SU-DHL-6 (cell line): ENCODE data around the gene ACTL10.

ENCODE experiments used
- H2AFZ ChIP-seq: fragments of 200-600 bp; sonication (generic); 2 replicates; pipeline ENCODE4 v1.6.1; 2014; ENCODE audit warnings: low read depth, mild to moderate bottlenecking, moderate library complexity, mixed read lengths, antibody characterized with exemption, low read length; ENCODE audit not compliant: severe bottlenecking
- H3F3A ChIP-seq: fragments of 200-600 bp; shearing (Covaris generic); 2 replicates; pipeline ENCODE4 v1.6.0; 2016; ENCODE audit warnings: antibody characterized with exemption, mild to moderate bottlenecking; ENCODE audit not compliant: insufficient read depth
- H3K27ac ChIP-seq: fragments of 200-600 bp; sonication (generic); 2 replicates; pipeline ENCODE4 v1.5.1; 2016; ENCODE audit warnings: low read depth, mild to moderate bottlenecking, low read length, moderate library complexity, mixed read lengths
- H3K27me3 ChIP-seq: fragments of 200-600 bp; sonication (generic), shearing (Covaris generic); 2 replicates; pipeline ENCODE4 v1.6.0; 2014; ENCODE audit warnings: mild to moderate bottlenecking, low read length
- H3K36me3 ChIP-seq: fragments of 200-600 bp; sonication (generic); 2 replicates; pipeline ENCODE4 v1.6.1; 2014; ENCODE audit warnings: mild to moderate bottlenecking, low read length, mixed read lengths
- H3K4me2 ChIP-seq: fragments of 300-600, 200-600 bp; shearing (Covaris generic), sonication (generic); 2 replicates; pipeline ENCODE4 v1.6.0; 2014; ENCODE audit warnings: low read length, low read depth, mild to moderate bottlenecking; ENCODE audit not compliant: poor library complexity, severe bottlenecking
- H3K4me3 ChIP-seq: fragments of 200-600 bp; sonication (generic); 2 replicates; pipeline ENCODE4 v1.5.1; 2014; ENCODE audit warnings: antibody characterized with exemption, low read length, mild to moderate bottlenecking, mixed read lengths; ENCODE audit not compliant: insufficient read depth, poor library complexity, severe bottlenecking
- H3K79me2 ChIP-seq: fragments of 200-600 bp; sonication (generic); 2 replicates; pipeline ENCODE4 v1.6.1; 2014; ENCODE audit warnings: mild to moderate bottlenecking, low read length, moderate library complexity; ENCODE audit not compliant: insufficient read depth
- H3K9ac ChIP-seq: fragments of 200-600 bp; sonication (generic); 2 replicates; pipeline ENCODE4 v1.7.0; 2014; ENCODE audit warnings: mild to moderate bottlenecking, low read length
- H3K9me2 ChIP-seq: fragments of 200-600 bp; sonication (generic); replicated peaks from 2 replicates; pipeline ENCODE4 v1.6.1; 2014; ENCODE audit warnings: low read length; ENCODE audit not compliant: insufficient read depth
- H3K9me3 ChIP-seq: fragments of 200-600 bp; sonication (generic); 2 replicates; pipeline ENCODE4 v1.6.1; 2014; ENCODE audit warnings: low read length, mixed read lengths; ENCODE audit not compliant: insufficient read depth
- H4K20me1 ChIP-seq: fragments of 200-600 bp; sonication (generic); 2 replicates; pipeline ENCODE4 v1.6.1; 2014; ENCODE audit warnings: low read depth, mild to moderate bottlenecking, antibody characterized with exemption, low read length, moderate library complexity, mixed read lengths
- EZH2phosphoT487 ChIP-seq: fragments of 200-600 bp; sonication (generic), shearing (Covaris generic); conservative IDR thresholded peaks from 2 replicates; pipeline ENCODE4 v1.6.1; 2018; ENCODE audit warnings: mild to moderate bottlenecking, antibody characterized with exemption, low read length, moderate library complexity, mixed read lengths
- TF ChIP-seq, protein P1 (sequence below): fragments of 200-600 bp; sonication (generic); IDR thresholded peaks from one replicate; pipeline ENCODE4 v1.5.1; 2017; ENCODE audit warnings: antibody characterized with exemption, mild to moderate bottlenecking, low read length, moderate library complexity; ENCODE audit not compliant: insufficient read depth, poor library complexity, severe bottlenecking

The ACTL10 gene

DNA sequence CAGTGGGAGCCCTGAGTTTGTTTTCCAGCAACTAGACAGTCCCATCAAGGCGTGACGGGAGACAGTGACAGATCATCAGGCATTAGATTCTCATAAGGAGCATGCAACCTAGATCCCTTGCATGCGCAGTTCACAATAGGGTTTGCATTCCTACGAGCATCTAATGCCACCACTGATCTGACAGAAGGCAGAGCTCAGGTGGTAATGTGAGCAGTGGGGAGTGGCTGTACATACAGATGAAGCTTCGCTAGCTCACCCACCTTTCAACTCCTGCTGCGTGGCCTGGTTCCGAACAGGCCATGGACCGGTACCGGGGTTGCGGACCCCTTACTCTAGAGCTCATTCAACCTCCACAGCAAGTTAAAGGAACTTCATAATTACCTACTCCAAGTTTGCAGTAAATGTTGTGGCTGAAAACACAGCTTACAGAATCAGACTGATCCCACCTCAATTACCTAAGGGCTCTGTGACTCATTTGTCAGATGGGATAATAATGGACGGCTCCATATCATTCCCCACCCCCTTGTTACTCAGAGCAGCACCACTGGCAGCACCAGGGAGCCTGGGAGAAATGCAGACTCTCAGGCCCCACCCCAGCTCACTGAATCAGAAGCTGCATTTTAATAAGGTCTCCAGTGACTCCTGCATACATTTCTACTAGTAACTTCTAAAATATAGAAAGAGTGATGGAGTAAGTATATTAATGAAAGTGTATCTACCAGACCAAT, 37.6 kb downstream of the ACTL10 start:
- H2AFZ ChIP-seq = no peak overlapping the region
- no peak overlapping the region for H3K4me2 ChIP-seq
- TF ChIP-seq EZH2phosphoT487 = no peak
- TF ChIP-seq, protein P1, sequence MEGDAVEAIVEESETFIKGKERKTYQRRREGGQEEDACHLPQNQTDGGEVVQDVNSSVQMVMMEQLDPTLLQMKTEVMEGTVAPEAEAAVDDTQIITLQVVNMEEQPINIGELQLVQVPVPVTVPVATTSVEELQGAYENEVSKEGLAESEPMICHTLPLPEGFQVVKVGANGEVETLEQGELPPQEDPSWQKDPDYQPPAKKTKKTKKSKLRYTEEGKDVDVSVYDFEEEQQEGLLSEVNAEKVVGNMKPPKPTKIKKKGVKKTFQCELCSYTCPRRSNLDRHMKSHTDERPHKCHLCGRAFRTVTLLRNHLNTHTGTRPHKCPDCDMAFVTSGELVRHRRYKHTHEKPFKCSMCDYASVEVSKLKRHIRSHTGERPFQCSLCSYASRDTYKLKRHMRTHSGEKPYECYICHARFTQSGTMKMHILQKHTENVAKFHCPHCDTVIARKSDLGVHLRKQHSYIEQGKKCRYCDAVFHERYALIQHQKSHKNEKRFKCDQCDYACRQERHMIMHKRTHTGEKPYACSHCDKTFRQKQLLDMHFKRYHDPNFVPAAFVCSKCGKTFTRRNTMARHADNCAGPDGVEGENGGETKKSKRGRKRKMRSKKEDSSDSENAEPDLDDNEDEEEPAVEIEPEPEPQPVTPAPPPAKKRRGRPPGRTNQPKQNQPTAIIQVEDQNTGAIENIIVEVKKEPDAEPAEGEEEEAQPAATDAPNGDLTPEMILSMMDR = no peak
- H3K27me3 ChIP-seq = no peaks in the 10 kb centered on the region
- no peak overlapping the region for H3K9ac ChIP-seq
- H3K9me2 ChIP-seq = no peaks in the 10 kb centered on the region
- H4K20me1 ChIP-seq = no peaks in the 10 kb centered on the region
- H3K79me2 ChIP-seq = no peaks in the 10 kb centered on the region
- H3K36me3 ChIP-seq = no peaks in the 10 kb centered on the region
- H3F3A ChIP-seq = peaks cover 4% of the 10 kb centered on the region; the same call in 1 of the 2 replicates
- H3K4me3 ChIP-seq = no peak overlapping the region
- H3K27ac ChIP-seq = no peak overlapping the region
- no peaks in the 10 kb centered on the region for H3K9me3 ChIP-seq

DNA sequence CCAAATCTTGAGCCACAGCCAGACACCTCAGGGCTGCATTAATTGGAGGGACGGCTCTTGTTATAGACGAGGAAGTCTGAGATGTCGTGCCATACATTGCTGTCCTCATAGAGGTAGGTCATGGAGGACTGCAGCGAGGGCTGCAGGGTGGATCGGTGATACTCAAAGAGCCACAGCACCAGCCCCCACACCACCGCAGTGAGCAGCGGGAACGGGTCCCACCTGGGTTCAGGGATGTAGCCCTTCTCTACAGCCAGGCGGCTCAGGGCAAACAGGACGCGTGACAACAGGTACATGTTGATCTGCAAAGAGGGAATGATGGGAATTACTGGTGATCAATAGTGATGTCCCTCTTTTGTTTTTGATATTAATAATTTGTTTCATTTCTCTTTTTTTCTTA, 40.9 kb downstream of the ACTL10 start:
- Histone ChIP-seq H3K9me3 (no peaks in the 10 kb centered on the region), H4K20me1 (no peaks in the 10 kb centered on the region), H3K27ac (no peak overlapping the region), H3K27me3 (no peaks in the 10 kb centered on the region), H3K9me2 (no peaks in the 10 kb centered on the region), H3K4me2 (no peak overlapping the region), H2AFZ (no peak overlapping the region), H3K36me3 (no peaks in the 10 kb centered on the region), H3K4me3 (no peak overlapping the region), H3F3A (peaks cover 5% of the 10 kb centered on the region; the same call in 1 of the 2 replicates), H3K9ac (no peak overlapping the region), H3K79me2 (no peaks in the 10 kb centered on the region)
- TF ChIP-seq EZH2phosphoT487 = no peak
- TF ChIP-seq, protein P1 = no peak

DNA sequence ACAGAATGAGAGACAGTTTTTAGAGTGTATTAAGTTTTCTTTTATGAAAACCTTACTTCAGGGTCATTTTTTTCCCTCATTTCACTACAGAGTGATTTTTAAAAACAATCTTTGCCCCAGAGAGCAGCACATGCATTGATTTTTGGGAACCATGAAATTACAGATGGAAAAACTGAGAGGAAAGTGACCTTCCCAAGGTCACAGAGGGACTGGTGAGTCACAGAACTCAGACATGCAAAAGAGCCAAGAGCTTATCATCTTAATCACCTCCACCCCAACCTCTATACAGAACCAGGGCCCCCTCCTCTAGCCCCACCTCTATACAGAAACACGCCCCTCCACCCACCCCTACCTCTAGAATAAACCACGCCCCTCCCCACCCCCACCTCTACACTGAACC, 42.7 kb downstream of the ACTL10 start:
- Histone ChIP-seq H3K27ac (0 out of 2 replicates have a peak overlapping the region, but pooled peaks have one; percentile 35), H3K9me3 (no peaks in the 10 kb centered on the region), H3K4me3 (no peak overlapping the region)

More for the DNA sequence above, 42.7 kb downstream of the ACTL10 start:
- Histone ChIP-seq H3K36me3 (no peaks in the 10 kb centered on the region), H3K9me2 (no peaks in the 10 kb centered on the region), H3K9ac (no peak overlapping the region), H3K79me2 (no peaks in the 10 kb centered on the region), H3F3A (peaks cover 5% of the 10 kb centered on the region; the same call in 1 of the 2 replicates), H3K4me2 (no peak overlapping the region), H3K27me3 (no peaks in the 10 kb centered on the region), H2AFZ (no peak overlapping the region), H4K20me1 (no peaks in the 10 kb centered on the region)
- TF ChIP-seq, protein P1 = no peak
- TF ChIP-seq EZH2phosphoT487 = no peak
